ENCODE data around the gene SVEP1.

DNA sequence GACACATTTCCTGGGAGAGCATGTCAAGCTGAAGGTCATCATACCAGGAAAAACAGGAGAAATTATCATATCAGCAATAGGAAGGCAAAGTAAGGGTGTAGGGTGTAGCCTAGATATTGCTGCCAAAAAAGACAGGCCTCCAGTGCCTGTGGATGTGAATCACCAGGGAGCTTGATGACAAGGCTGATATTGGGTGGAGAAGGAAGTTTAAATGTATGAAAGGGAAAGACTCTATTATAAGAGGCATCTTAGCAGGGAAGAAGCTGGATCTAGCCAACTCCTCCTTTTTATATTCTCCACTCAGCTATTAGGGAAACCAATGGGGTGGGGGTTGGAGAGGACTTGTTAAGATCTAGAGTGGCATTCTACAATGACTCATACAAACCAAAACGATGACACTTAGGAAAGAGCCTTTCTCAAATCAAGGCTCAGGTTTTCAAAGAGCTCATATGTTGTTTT, 228.5 kb downstream of the SVEP1 start:
- TF ChIP-seq, protein P1, sequence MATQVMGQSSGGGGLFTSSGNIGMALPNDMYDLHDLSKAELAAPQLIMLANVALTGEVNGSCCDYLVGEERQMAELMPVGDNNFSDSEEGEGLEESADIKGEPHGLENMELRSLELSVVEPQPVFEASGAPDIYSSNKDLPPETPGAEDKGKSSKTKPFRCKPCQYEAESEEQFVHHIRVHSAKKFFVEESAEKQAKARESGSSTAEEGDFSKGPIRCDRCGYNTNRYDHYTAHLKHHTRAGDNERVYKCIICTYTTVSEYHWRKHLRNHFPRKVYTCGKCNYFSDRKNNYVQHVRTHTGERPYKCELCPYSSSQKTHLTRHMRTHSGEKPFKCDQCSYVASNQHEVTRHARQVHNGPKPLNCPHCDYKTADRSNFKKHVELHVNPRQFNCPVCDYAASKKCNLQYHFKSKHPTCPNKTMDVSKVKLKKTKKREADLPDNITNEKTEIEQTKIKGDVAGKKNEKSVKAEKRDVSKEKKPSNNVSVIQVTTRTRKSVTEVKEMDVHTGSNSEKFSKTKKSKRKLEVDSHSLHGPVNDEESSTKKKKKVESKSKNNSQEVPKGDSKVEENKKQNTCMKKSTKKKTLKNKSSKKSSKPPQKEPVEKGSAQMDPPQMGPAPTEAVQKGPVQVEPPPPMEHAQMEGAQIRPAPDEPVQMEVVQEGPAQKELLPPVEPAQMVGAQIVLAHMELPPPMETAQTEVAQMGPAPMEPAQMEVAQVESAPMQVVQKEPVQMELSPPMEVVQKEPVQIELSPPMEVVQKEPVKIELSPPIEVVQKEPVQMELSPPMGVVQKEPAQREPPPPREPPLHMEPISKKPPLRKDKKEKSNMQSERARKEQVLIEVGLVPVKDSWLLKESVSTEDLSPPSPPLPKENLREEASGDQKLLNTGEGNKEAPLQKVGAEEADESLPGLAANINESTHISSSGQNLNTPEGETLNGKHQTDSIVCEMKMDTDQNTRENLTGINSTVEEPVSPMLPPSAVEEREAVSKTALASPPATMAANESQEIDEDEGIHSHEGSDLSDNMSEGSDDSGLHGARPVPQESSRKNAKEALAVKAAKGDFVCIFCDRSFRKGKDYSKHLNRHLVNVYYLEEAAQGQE (IDR thresholded peaks at IDR 0.05; ENCODE audit: insufficient read depth in 1 of 2, low read depth in 2 of 2, low read length in 2 of 2) = no peak
- TF ChIP-seq TAF1 (IDR thresholded peaks at IDR 0.05; ENCODE audit: borderline replicate concordance, insufficient read depth, low read length) = no peak
